SK-N-SH (cell line): ENCODE results near the gene MTUS2. TPM values are rescaled to one million over a fixed set of nuclear protein-coding genes. Genes with fewer than 3 reads are reported as not detected.

ENCODE experiments used
- CTCF ChIA-PET: fragments of 300-600, 350-600 bp; formaldehyde crosslinking; extraction: SDS; loops from one replicate; lab custom pipeline; 2021; lab: Yijun Ruan, JAX
- POLR2A ChIA-PET: fragments of 350-600 bp; sonication (Branson Sonifier 250); formaldehyde crosslinking; extraction: SDS; loops from one replicate; lab custom pipeline; 2020; ENCODE audit warnings: antibody characterized with exemption, inconsistent platforms; lab: Yijun Ruan, JAX
- DNase-seq: peaks from one replicate; pipeline ENCODE4 v3.0.0; 2012
- H2AFZ ChIP-seq: fragments of 200-600 bp; sonication (generic); 2 replicates; pipeline ENCODE4 v1.8.1; 2016; ENCODE audit warnings: antibody characterized with exemption, mild to moderate bottlenecking, low read depth
- H3F3A ChIP-seq: fragments of 200-600 bp; sonication (generic); replicated peaks from 2 replicates; pipeline ENCODE3; 2016; ENCODE audit warnings: antibody characterized with exemption, mild to moderate bottlenecking; ENCODE audit not compliant: insufficient read depth
- H3K27ac ChIP-seq, 2 experiments: fragments of 200-500 bp in 1 of 2; fragments of 200-600 bp in 1 of 2; sonication (Bioruptor generic) in 1 of 2; sonication (generic), shearing (Covaris generic) in 1 of 2; 2 replicates each; pipeline versions ENCODE4 v1.5.1 to v1.6.1; 2014 to 2016; ENCODE audit warnings: low read depth in 2 of 2, inconsistent platforms in 1 of 2, low read length in 1 of 2, mild to moderate bottlenecking in 1 of 2, mixed read lengths in 1 of 2
- H3K27me3 ChIP-seq: fragments of 200-600 bp; sonication (generic), shearing (Covaris generic); 2 replicates; pipeline ENCODE4 v1.6.1; 2016; ENCODE audit warnings: mixed run types; ENCODE audit not compliant: insufficient read depth
- H3K36me3 ChIP-seq, 2 experiments: fragments of 200-500 bp in 1 of 2; fragments of 200-600 bp in 1 of 2; sonication (Bioruptor generic) in 1 of 2; sonication (generic) in 1 of 2; replicated peaks in 1 of 2; 2 replicates each; pipeline versions ENCODE3 to v1.5.1; 2014 to 2016; ENCODE audit warnings: low read length in 1 of 2, mild to moderate bottlenecking in 1 of 2; ENCODE audit not compliant: insufficient read depth in 2 of 2, control insufficient read depth in 1 of 2
- H3K4me1 ChIP-seq, 2 experiments: fragments of 200-500 bp in 1 of 2; fragments of 200-600 bp in 1 of 2; sonication (Bioruptor generic) in 1 of 2; sonication (generic), shearing (Covaris generic) in 1 of 2; 2 replicates each; pipeline versions ENCODE4 v1.5.1 to v1.6.1; 2014 to 2016; ENCODE audit warnings: low read depth in 1 of 2, low read length in 1 of 2, mixed run types in 1 of 2; ENCODE audit not compliant: insufficient read depth in 2 of 2, control insufficient read depth in 1 of 2
- H3K4me2 ChIP-seq: fragments of 200-600 bp; sonication (generic), shearing (Covaris generic); 2 replicates; pipeline ENCODE4 v1.6.1; 2017; ENCODE audit warnings: mixed run types
- H3K4me3 ChIP-seq, 2 experiments: fragments of 200-500 bp in 1 of 2; fragments of 200-600 bp in 1 of 2; sonication (Bioruptor generic) in 1 of 2; sonication (generic), shearing (Covaris generic) in 1 of 2; 2 replicates each; pipeline versions ENCODE4 v1.5.1 to v1.8.1; 2014 to 2016; ENCODE audit warnings: low read depth in 2 of 2, inconsistent platforms in 1 of 2, low read length in 1 of 2, mild to moderate bottlenecking in 1 of 2, mixed read lengths in 1 of 2, moderate library complexity in 1 of 2
- H3K79me2 ChIP-seq: fragments of 200-600 bp; sonication (generic); 2 replicates; pipeline ENCODE4 v1.8.1; 2017; ENCODE audit warnings: mild to moderate bottlenecking; ENCODE audit not compliant: insufficient read depth
- H3K9ac ChIP-seq: fragments of 200-600 bp; sonication (generic); 2 replicates; pipeline ENCODE4 v1.6.1; 2017; ENCODE audit warnings: mixed run types
- H3K9me2 ChIP-seq: fragments of 200-600 bp; sonication (generic); 2 replicates; pipeline ENCODE4 v1.6.1; 2017; ENCODE audit warnings: mixed run types
- H3K9me3 ChIP-seq: fragments of 200-600 bp; sonication (generic); 2 replicates; pipeline ENCODE4 v1.6.1; 2017; ENCODE audit warnings: mixed run types, mild to moderate bottlenecking, moderate library complexity
- H4K20me1 ChIP-seq: fragments of 200-600 bp; sonication (generic); 2 replicates; pipeline ENCODE4 v1.6.1; 2017; ENCODE audit warnings: mild to moderate bottlenecking, mixed run types; ENCODE audit not compliant: insufficient read depth
- CHD2 ChIP-seq: fragments of 150-350 bp; IDR thresholded peaks from 2 replicates; pipeline ENCODE4 v1.6.1; 2018; ENCODE audit warnings: low read length; ENCODE audit not compliant: partially characterized antibody
- CTCF ChIP-seq: fragments of 200-600 bp; sonication (generic); IDR thresholded peaks from 2 replicates; pipeline ENCODE4 v1.6.1; 2017; ENCODE audit warnings: antibody characterized with exemption, mild to moderate bottlenecking, moderate library complexity
- EP300 ChIP-seq, 2 experiments: IDR thresholded peaks; 2 replicates each; pipeline versions ENCODE4 v1.4.0 to v1.6.1; 2012; ENCODE audit warnings: borderline replicate concordance in 1 of 2, low read depth in 1 of 2, low read length in 1 of 2
- EZH2phosphoT487 ChIP-seq: fragments of 200-600 bp; sonication (generic); IDR thresholded peaks from 2 replicates; pipeline ENCODE4 v1.6.1; 2017; ENCODE audit warnings: low read depth, mixed run types, mild to moderate bottlenecking, antibody characterized with exemption, moderate library complexity, borderline replicate concordance
- FOSL2 ChIP-seq: IDR thresholded peaks from 2 replicates; pipeline ENCODE4 v1.4.0; 2012; ENCODE audit warnings: low read depth, mild to moderate bottlenecking, moderate library complexity, borderline replicate concordance
- FOXJ3 ChIP-seq: sonication (generic); formaldehyde crosslinking; IDR thresholded peaks from 2 replicates; pipeline ENCODE4 v1.5.1; 2020; ENCODE audit warnings: mild to moderate bottlenecking, missing genetic modification reagents
- FOXM1 ChIP-seq: IDR thresholded peaks from 2 replicates; pipeline ENCODE4 v1.4.0; 2012; ENCODE audit warnings: low read depth, mild to moderate bottlenecking
- IRF3 ChIP-seq: fragments of 150-350 bp; IDR thresholded peaks from 2 replicates; pipeline ENCODE4 v1.6.1; 2016; ENCODE audit warnings: mild to moderate bottlenecking, low read depth, low read length
- NFIC ChIP-seq: IDR thresholded peaks from 2 replicates; pipeline ENCODE4 v1.4.0; 2012; ENCODE audit warnings: borderline replicate concordance
- NRF1 ChIP-seq: IDR thresholded peaks from 2 replicates; pipeline ENCODE4 v1.6.1; 2012; ENCODE audit warnings: low read depth, mild to moderate bottlenecking, low read length
- RAD21 ChIP-seq: IDR thresholded peaks from 2 replicates; pipeline ENCODE4 v1.6.1; 2012; ENCODE audit warnings: mild to moderate bottlenecking, low read length
- REST ChIP-seq: IDR thresholded peaks from 2 replicates; pipeline ENCODE4 v1.6.1; 2012; ENCODE audit warnings: mild to moderate bottlenecking, low read depth, low read length, moderate library complexity
- RXRA ChIP-seq: IDR thresholded peaks from 2 replicates; pipeline ENCODE4 v1.4.0; 2012; ENCODE audit warnings: low read depth, mild to moderate bottlenecking, borderline replicate concordance
- SIN3A ChIP-seq: IDR thresholded peaks from 2 replicates; pipeline ENCODE4 v1.6.1; 2012; ENCODE audit warnings: low read depth, mild to moderate bottlenecking, low read length, moderate library complexity, borderline replicate concordance
- SMC3 ChIP-seq: IDR thresholded peaks from 2 replicates; pipeline ENCODE4 v1.6.1; 2012; ENCODE audit warnings: low read depth, low read length, improper control_type of control experiment
- USF2 ChIP-seq: fragments of 150-350 bp; IDR thresholded peaks from 2 replicates; pipeline ENCODE4 v1.6.1; 2017; ENCODE audit warnings: antibody characterized with exemption, low read length, low read depth, borderline replicate concordance
- WGBS: methylation state at CpG from one replicate; pipeline ENCODE4 v1.1.6; 2017; ENCODE audit warnings: low lambda C conversion rate; 5-methylcytosine and 5-hydroxymethylcytosine counted together
- polyA plus RNA-seq, 3 experiments: library from polyadenylated mRNA; depleted of rRNA; stranded (reverse); fragments of >200 nt; gene quantifications; 2 replicates each; pipeline ENCODE4 v1.2.3, GENCODE V29; 2012

MTUS2 gene
- polyA plus RNA-seq, 1 of the 3 experiments (the other 2 are of a cell fraction): 1.7 TPM

- Histone ChIP-seq H3K4me3 (no peak overlapping the region), H4K20me1 (no peaks in the 10 kb centered on the region), H2AFZ (no peak overlapping the region), H3K4me1 (no peaks in the 10 kb centered on the region), H3K27me3 (peaks cover 6% of the 10 kb centered on the region; the same call in 1 of the 2 replicates), H3K36me3 (no peaks in the 10 kb centered on the region), H3K27ac (no peak overlapping the region), H3F3A (no peaks in the 10 kb centered on the region), H3K9me3 (no peaks in the 10 kb centered on the region), H3K79me2 (no peaks in the 10 kb centered on the region), H3K4me2 (no peak overlapping the region), H3K9ac (no peak overlapping the region), H3K9me2 (no peaks in the 10 kb centered on the region)
- TF ChIP-seq FOSL2 (no peak), USF2 (no peak), NFIC (no peak), RXRA (no peak), SIN3A (no peak), NRF1 (no peak), SMC3 (no peak), IRF3 (no peak), CHD2 (no peak), CTCF (no peak), FOXJ3 (CRISPR knock-in tag) (no peak), EP300 (IDR thresholded peaks at IDR 0.05; ENCODE audit: borderline replicate concordance in 1 of 2, low read depth in 1 of 2, low read length in 1 of 2) (no peak)
- DNase-seq: no peak
- CTCF ChIA-PET: interaction anchor here (0.8 kb wide), 1 partner anchor 233 kb away, joined by 3 read pairs; no protein-coding TSS in a partner anchor
- WGBS: 0% methylated on average over 1 of the region's 1 CpG
- POLR2A ChIA-PET: no interaction called here
Measured at GRCh38 chr13:28864544-28864943, 44.4 kb downstream of the MTUS2 start.

- no peaks in the 10 kb centered on the region for H3K9me2 ChIP-seq
- no peaks in the 10 kb centered on the region for H3K9me3 ChIP-seq
- TF ChIP-seq RAD21: no peak
- no peak for TF ChIP-seq EZH2phosphoT487
- TF ChIP-seq FOXM1: no peak
- TF ChIP-seq NRF1: no peak
- no peak for TF ChIP-seq FOXJ3 (CRISPR knock-in tag)
- TF ChIP-seq REST: no peak
- no peak for TF ChIP-seq NFIC
- ChIA-PET CTCF (interaction anchor here (0.8 kb wide), 1 partner anchor 234 kb away, joined by 3 read pairs; no protein-coding TSS in a partner anchor), POLR2A (no interaction called here)
- no peak overlapping the region for H3K4me2 ChIP-seq
- H4K20me1 ChIP-seq: no peaks in the 10 kb centered on the region
- no peaks in the 10 kb centered on the region for H3F3A ChIP-seq
- no peaks in the 10 kb centered on the region for H3K4me1 ChIP-seq
- H3K27ac ChIP-seq: no peak overlapping the region
- H3K36me3 ChIP-seq: no peaks in the 10 kb centered on the region
- WGBS: 3% methylated on average over 5 of the region's 5 CpGs
- H3K79me2 ChIP-seq: no peaks in the 10 kb centered on the region
- no peak overlapping the region for H3K4me3 ChIP-seq
- H3K9ac ChIP-seq: no peak overlapping the region
- H2AFZ ChIP-seq: no peak overlapping the region
- DNase-seq: no peak
- H3K27me3 ChIP-seq: peaks cover 6% of the 10 kb centered on the region; the same call in 1 of the 2 replicates
Measured at GRCh38 chr13:28865149-28865744, 45.1 kb downstream of the MTUS2 start.
